ENCODE data around the gene TLR6. TPM values are rescaled to one million over a fixed set of nuclear protein-coding genes. Genes with fewer than 3 reads are reported as not detected.
"Not testable (repeated sequence)": the region's sequence is repeated elsewhere in the genome, so short reads cannot be mapped to it uniquely, and the experiment has no call there.

Gene TLR6
- total and polyA plus RNA-seq, 10 of the 15 experiments (the other 5 are each of a cell fraction or from before 2014, with no cell fraction given): 1.1 to 49.4 (median 12.5) TPM

GRCh38 chr4:38779790-38780189, 76.8 kb downstream of the TLR6 start (continued):
- TF ChIP-seq SIX5 (IDR thresholded peaks at IDR 0.05; ENCODE audit: low read depth, low read length, severe bottlenecking) (no peak), SP1 (IDR thresholded peaks at IDR 0.05; ENCODE audit: low read depth, low read length) (no peak), KAT2A (conservative IDR thresholded peaks at IDR 0.05; ENCODE audit: control insufficient read depth, low read depth, low read length) (no peak), FOXM1 (IDR thresholded peaks at IDR 0.05; ENCODE audit: low read depth, low read length) (no peak), ZNF24 (IDR thresholded peaks at IDR 0.05) (peak; percentile 80), CEBPB (IDR thresholded peaks at IDR 0.05; ENCODE audit: borderline replicate concordance in 1 of 2, low read depth in 2 of 2, low read length in 2 of 2) (no peak), NBN (IDR thresholded peaks at IDR 0.05) (peak; percentile 30; the same call in 1 of the 2 replicates), IKZF2 (IDR thresholded peaks at IDR 0.05) (no peak), CEBPZ (IDR thresholded peaks at IDR 0.05; ENCODE audit: low read depth, low read length) (no peak), YBX1 (IDR thresholded peaks at IDR 0.05) (no peak)
- TF ChIP-seq, protein P1, sequence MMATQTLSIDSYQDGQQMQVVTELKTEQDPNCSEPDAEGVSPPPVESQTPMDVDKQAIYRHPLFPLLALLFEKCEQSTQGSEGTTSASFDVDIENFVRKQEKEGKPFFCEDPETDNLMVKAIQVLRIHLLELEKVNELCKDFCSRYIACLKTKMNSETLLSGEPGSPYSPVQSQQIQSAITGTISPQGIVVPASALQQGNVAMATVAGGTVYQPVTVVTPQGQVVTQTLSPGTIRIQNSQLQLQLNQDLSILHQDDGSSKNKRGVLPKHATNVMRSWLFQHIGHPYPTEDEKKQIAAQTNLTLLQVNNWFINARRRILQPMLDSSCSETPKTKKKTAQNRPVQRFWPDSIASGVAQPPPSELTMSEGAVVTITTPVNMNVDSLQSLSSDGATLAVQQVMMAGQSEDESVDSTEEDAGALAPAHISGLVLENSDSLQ (IDR thresholded peaks at IDR 0.05): peak; percentile 28; the same call in 1 of the 2 replicates

DNA sequence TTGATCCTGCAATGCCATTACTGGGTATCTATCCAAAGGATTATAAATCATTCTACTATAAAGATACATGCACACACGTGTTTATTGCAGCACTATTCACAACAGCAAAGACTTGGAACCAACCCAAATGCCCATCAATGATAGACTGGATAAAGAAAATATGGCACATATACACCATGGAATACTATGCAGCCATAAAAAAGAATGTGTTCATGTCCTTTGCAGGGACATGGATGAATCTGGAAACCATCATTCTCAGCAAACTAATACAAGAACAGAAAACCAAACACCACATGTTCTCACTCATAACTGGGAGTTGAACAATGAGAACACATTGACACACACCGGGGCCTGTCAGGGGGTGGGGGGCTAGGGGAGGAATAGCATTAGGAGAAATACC, 78.7 kb downstream of the TLR6 start:
- Histone ChIP-seq H3K9me3 (replicated peaks; ENCODE audit: control insufficient read depth, insufficient read depth, low read length) (peaks cover 52% of the 10 kb centered on the region), H3K79me2 (ENCODE audit: control insufficient read depth, insufficient read depth, low read length) (peaks cover 91% of the 10 kb centered on the region), H3K36me3 (ENCODE audit: control insufficient read depth in 2 of 2, insufficient read depth in 2 of 2, low read length in 1 of 2) (peaks cover 2 to 40% of the 10 kb centered on the region in 2 experiments)
- POLR2A ChIA-PET; H3K9ac ChIP-seq (ENCODE audit: control insufficient read depth, insufficient read depth, low read length); in situ Hi-C loops (cut with MboI); H2AFZ ChIP-seq (ENCODE audit: control insufficient read depth, low read depth, low read length); H3K4me2 ChIP-seq (ENCODE audit: control insufficient read depth, insufficient read depth); H3K27me3 ChIP-seq (replicated peaks in 1 of 2; ENCODE audit: control insufficient read depth in 2 of 2, insufficient read depth in 2 of 2, low read length in 1 of 2); H3K4me3 ChIP-seq; FAIRE-seq; H4K20me1 ChIP-seq (ENCODE audit: control insufficient read depth, insufficient read depth); ATAC-seq; H3K4me1 ChIP-seq (ENCODE audit: control insufficient read depth, insufficient read depth, low read length); intact Hi-C loops (cut with micrococcal nuclease; ENCODE audit: unreplicated experiment); RAD21 ChIA-PET (ENCODE audit: unreplicated experiment); H3K27ac ChIP-seq (ENCODE audit: control insufficient read depth, insufficient read depth); BruUV-seq (replicated peaks); DNase-seq (ENCODE audit: low read depth, low spot score): not testable (repeated sequence)
- ChIA-PET SMC1A (ENCODE audit: uncharacterized antibody, unreplicated experiment) (interaction anchor here (1.2 to 3.7 kb wide), 3 partner anchors 12 to 26 kb away, joined by 3 to 24 read pairs (median 8); no protein-coding TSS in a partner anchor), CTCF (interaction anchor here (1.2 to 1.7 kb wide), 2 partner anchors 18 to 83 kb away, joined by 4 read pairs; no protein-coding TSS in a partner anchor)
- 82% methylated on average over 2 of the region's 2 CpGs for whole genome bisulfite sequencing (ENCODE audit: insufficient coverage, insufficient replicate concordance, low lambda C conversion rate, missing lambda C conversion rate)
